GM18517 (cell line): ENCODE measurements around the gene DRG2.

ENCODE experiments used
- ATAC-seq: cut with Tn5 transposase; IDR thresholded peaks from one replicate; pipeline ENCODE4 v1.9.1; 2021; ENCODE audit warnings: mild to moderate bottlenecking, moderate library complexity; ENCODE audit not compliant: unreplicated experiment

Gene DRG2

DNA sequence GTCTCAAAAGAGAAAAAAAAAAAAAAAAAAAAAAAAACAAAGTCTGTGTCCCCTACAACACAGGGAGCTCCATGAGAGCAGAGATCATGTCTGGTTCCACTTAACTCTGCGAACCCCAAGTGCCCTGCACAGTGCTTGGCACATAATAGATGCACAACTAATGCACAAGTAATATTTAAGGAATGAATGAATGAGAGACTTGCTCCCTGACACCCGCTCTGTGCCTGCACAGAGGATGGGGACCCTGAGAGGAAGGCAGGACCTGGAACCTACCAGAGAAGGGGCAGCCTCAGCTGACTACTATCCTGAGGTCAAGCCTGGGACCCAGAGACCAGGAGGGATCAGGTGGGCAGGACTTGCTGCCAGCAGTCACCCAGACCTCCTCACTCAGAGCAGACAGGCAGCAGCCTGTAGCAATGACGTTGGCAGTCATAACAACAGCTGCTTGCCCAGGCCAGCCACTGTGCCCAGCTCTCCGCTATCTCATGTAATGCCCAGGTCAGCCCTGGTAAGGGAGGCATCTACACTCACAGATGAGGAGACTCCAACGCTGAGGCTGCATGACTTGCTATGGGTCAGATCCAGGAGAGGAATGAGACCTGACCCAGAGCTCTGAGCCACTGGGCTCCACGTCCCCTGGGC is 23.7 kb downstream of the DRG2 start:
- no peak for ATAC-seq

DNA sequence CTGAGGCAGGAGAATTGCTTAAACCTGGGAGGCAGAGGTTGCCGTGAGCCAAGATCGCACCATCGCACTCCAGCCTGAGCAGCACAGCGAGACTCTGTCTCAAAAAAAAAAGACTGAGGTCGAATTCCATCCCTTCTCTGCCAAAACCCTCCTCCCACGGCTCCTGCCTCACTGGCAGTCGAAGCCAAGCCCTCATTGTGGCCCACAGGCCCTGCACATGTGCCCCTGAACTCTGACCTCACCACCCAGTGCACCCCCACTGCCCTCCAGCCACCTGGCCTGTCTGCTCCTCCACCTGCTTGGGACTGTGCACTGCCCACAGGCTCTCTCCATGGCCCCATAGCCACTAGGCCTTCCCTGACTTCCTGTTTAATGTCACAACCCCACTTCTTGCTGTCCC is 27.8 kb downstream of the DRG2 start:
- no peak for ATAC-seq

DNA sequence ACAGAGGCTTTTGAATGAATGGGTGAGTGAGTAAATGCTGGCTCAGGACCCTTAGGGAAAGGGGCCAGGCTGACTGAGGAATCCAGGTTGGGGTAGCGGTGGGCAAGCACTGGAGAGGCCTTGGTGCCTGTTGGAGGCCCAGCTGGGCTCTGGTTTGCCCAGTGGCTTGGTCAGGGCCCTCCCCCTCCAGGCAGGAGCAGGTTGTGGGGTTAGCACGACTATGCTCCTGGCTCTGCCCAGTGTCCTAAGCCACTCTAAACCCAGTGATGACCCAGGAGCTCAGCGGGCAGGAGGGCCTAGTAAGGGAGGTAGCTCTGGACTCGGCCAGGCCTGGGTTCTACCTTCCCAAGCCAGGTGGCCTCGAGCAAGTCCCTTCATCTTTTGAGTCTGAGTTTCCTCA is 28.3 kb downstream of the DRG2 start:
- no peak for ATAC-seq

DNA sequence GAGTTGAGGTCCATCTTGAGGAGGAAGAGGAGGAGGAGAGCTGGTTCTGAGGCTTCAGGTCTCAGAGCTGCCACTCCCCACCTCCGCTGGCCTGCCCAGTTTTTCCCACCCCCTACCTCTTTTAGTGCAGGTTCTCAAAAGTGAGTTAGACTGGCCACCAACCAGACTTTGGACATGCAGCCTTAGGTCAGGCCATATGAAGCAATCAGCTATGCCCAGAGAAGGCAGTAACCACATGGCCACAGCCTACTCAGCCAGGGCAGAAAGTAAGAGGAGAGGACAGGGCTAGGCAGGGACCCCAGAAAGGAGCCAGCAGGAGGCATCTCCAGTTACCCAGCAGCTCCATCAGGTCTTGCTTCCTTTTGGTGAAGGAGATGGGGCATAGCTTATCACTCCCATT is 29.8 kb downstream of the DRG2 start:
- no peak for ATAC-seq

DNA sequence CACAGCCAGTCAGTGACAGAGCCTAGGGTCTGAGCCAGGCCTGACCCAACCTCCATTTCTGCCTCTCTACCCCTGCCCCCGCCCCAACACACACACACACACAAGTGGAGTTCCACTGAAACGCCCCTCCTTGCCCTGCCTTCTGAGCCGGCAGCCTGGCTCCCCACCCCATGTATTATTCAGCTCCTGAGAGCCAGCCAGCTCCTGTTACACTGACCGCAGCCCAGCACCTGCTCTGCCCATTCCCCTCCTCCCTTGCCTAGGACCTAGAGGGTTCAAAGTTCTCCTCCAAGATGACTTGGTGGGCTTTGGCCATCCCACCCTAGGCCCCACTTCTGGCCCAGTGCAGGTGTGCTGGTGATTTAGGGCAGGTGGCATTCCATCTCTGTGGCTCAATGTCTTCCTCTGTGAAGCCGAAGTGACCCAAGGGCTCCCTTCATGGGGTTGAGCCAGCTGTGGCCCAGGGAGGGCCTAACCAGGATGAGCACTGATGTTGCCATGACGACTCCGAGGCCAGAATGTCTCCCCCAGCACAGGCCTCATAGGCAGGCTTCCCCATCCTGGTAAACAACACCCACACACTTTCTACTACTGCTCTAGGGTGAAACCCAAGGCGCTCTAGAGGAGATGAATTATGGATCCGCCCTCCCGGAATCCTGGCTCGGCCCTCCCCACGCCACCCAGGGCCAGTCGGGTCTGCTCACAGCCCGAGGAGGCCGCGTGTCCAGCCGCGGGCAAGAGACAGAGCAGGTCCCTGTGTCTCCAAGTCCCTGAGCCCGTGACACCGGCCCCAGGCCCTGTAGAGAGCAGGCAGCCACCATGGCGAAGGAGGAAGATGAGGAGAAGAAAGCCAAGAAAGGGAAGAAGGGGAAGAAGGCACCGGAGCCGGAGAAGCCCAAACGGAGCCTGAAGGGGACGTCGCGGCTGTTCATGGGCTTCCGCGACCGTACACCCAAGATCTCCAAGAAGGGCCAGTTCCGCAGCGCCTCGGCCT is 30.5 kb downstream of the DRG2 start:
- no peak for ATAC-seq

DNA sequence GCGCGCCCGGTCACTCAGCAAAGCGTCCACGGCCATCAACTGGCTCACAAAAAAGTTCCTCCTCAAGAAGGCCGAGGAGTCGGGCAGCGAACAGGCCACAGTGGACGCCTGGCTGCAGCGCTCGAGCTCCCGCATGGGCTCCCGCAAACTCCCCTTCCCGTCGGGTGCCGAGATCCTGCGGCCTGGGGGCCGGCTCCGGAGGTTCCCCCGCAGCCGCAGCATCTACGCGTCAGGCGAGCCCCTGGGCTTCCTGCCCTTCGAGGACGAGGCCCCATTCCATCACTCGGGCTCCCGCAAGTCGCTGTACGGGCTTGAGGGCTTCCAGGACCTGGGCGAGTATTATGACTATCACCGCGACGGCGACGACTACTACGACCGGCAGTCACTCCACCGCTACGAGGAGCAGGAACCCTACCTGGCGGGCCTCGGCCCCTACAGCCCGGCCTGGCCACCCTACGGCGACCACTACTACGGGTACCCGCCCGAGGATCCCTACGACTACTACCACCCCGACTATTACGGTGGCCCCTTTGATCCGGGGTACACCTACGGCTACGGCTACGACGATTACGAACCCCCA is 31.5 kb downstream of the DRG2 start:
- ATAC-seq: no peak

DNA sequence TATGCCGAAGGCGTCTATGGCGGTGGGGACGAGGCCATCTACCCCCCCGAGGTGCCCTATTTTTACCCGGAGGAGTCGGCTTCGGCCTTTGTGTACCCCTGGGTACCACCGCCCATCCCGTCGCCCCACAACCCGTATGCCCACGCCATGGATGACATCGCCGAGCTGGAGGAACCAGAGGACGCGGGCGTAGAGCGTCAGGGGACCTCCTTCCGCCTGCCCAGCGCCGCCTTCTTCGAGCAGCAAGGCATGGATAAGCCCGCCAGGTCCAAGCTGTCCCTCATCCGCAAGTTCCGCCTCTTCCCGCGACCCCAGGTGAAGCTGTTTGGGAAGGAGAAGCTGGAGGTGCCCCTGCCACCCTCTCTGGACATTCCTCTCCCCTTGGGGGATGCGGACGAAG is 32.2 kb downstream of the DRG2 start:
- ATAC-seq: no peak

DNA sequence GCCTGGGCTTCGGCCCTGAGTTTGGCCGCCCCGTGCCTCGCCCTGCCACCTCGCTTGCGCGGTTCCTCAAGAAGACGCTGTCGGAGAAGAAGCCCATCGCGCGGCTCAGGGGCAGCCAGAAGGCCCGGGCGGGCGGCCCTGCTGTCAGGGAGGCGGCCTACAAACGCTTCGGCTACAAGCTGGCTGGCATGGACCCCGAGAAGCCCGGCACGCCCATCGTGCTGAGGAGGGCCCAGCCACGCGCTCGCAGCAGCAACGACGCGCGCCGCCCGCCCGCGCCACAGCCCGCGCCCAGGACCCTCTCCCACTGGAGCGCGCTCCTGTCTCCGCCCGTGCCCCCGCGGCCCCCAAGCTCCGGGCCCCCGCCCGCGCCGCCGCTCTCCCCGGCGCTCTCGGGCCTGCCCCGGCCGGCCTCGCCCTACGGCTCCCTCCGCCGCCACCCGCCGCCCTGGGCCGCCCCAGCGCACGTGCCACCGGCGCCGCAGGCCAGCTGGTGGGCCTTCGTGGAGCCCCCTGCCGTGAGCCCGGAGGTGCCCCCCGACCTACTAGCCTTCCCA is 32.8 kb downstream of the DRG2 start:
- no peak for ATAC-seq

DNA sequence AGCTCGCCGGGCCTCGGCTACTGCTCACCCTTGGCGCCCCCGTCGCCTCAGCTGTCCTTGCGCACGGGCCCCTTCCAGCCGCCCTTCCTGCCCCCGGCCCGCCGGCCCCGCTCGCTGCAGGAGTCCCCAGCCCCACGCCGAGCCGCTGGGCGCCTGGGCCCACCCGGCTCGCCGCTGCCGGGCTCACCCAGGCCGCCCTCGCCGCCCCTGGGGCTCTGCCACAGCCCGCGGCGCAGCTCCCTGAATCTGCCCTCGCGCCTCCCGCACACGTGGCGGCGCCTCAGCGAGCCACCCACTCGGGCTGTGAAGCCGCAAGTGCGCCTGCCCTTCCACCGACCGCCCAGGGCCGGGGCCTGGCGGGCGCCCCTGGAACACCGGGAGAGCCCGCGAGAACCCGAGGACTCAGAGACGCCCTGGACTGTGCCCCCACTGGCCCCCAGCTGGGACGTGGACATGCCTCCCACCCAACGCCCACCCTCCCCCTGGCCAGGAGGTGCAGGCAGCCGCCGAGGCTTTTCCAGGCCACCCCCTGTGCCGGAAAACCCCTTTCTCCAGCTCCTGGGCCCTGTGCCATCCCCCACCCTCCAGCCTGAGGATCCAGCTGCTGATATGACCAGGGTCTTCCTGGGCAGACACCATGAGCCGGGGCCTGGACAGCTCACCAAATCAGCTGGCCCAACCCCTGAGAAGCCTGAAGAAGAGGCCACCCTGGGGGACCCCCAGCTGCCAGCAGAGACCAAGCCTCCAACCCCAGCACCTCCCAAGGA is 33.6 kb downstream of the DRG2 start:
- no peak for ATAC-seq

DNA sequence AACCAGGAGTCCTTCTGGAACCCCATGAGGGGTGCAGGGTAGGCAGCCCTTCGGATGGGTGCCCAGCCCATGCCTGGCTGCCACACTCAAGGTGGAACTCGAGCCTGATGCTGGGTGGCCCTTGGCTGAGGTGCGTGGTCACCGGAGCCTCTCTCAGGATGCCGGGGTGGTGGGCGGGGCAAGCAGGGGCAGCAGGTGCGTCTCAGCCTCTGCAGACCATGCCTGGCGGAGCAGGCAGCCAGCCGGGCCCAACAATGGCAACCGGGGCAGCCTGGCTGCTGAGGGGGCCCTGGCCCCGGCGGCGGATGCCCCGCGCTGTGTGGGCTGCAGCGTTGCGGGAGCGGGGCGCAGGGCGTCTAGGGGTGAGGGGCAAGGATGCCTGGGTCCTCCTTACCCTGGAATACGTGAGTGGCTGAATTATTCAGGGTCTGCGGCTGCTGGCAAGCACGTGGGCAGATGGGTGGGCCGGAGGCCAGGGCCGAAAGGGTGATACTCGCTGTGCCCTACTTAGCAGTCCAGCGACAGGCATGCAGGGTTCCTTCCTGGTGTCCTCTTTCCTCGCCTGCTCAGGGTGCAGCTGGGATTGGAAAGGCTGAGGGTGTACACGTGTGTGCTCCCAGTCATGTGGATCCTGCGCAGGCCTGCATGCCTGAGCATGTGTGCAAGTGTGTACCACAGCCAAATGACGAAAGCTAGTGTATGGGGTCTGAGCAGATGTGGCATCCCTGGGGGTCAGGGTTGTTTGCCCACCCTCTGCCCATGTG is 35.4 kb downstream of the DRG2 start:
- no peak for ATAC-seq

DNA sequence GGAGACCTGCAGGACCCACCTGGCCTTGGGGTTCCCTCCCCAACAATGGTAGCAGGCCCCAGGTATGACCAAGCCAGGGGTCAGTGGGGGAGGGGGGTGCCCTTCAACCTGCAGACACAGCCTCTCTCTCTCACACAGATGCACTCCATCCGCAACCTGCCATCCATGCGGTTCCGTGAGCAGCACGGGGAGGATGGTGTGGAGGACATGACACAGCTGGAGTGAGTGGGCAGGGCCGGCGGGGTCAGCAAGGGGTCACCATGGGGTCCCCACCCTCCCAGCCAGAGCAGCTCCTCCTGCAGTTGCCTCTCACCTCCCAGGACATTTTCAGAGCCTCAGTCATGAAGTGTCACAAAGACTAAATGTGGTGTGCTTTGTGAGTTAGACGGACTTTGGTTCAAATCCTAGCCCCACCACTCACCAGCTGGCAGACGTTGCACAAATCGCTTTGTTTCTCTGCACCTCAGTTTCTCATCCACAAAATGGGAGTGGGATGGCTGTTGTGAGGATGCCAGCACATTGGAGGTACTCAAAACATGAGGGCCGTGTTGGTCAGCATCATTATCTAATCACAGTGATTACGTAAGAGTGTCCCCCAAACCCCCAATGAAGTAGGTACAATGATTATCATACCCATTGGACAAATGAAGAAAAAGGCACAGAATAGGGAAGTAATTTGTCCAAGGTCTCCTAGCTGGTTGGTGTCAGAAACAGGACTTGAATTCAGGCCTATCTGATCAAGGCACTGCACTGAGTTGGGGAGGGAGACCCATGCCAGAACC is 36.8 kb downstream of the DRG2 start:
- no peak for ATAC-seq

DNA sequence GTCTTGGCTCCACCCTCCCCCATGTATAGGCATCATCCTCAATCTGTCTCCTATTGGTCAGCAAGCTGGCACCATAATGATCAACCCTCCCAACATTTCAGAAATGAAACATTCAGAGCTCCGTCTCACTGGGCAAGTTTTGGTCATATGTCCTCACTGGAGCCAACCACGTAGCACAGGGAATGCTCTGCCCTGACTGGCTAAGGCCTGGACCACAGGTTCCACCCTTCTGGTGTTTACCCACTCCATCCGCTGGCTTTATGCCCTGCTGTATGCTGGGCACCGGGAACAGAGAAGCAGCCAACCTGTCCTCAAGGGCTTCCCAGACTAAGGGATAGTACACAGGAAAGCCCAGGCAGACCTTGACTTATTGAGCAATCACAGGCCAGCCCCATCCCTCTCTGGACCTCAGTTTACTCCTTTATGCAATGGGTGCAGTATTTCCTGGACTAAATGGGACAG is 41.3 kb downstream of the DRG2 start:
- no peak for ATAC-seq

DNA sequence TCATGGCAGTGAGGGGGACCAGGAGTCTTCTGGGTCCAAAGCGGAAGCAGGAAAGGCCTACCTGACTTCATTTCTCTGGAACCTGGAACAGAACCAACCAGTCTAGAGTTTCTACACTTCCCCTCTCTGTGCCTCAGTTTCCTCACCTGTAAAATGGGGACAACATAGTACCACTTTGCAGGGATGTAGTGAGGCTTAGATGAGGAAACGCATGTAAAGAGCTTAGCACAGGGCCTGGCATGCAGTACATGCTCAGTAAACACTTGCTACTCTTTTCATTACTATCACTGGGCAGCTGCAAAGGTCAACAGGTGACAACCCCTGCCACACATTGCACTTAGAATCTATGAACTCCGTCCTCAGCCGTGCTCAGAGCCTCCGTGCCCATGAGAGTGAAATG is 45.0 kb downstream of the DRG2 start:
- ATAC-seq: no peak

DNA sequence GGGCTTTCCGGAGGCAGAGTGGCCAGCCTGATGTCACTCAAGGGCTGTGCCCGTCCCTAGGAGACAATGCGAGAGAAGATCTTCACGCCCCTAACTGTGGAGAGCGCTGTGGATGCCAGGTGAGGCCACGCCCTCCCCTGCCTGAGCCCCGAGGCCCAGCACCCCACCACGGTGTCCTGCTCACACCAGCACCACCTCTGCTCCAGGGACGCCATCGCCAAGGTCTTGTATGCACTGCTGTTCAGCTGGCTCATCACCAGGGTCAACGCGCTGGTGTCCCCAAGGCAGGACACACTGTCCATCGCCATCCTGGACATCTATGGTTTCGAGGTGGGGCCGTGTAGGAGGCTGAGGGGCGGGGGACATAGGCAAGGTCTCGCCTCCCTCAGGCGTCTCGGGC is 48.6 kb downstream of the DRG2 start:
- no peak for ATAC-seq

DNA sequence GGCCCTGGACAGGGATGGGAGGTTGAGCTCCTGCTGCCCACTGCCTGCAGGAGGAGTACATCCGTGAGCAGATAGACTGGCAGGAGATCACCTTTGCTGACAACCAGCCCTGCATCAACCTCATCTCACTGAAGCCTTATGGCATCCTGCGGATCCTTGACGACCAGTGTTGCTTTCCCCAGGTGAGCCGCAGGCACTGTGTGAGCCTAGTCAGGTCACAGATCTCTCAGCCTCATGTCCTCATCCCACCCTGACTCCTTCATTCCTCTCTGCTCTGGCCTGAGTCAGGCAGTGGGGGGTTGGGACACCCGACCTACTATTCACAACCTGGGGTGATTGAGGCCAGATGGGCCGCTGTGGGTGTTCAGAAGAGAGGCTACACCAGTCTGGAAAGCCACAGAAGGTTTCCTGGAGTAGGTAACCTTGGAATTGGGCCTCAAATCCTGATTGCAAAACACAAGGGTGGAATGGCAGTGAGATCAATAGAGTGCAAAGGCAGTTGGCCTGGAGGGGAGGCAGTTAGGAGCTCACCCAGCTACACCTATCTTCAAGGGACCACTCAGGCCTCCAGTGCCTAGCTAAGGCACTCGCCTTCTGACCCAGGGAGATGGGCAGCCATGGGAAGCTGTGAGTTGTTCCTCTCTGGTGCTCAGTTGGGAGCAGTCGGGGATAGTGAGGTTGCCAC is 50.5 kb downstream of the DRG2 start:
- ATAC-seq: no peak

DNA sequence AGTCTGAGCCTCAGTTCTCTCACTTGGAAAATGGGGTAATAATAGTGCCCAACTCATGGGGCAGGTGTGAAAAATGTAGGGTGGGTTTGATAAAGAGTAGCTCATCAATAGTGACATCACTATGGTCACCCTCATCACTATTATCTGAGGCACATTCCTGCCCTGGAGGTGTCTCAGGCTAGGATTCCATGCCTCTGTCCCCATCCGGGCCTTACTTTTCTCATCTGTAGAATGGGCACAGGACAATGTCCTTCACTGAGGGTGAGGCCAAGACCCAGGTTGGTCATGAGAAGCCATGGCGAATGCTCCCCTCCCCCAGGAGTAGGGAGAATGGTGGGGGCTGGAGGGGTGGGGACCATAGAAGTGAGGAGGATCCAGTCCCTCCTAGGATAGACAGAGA is 51.3 kb downstream of the DRG2 start:
- ATAC-seq: no peak

DNA sequence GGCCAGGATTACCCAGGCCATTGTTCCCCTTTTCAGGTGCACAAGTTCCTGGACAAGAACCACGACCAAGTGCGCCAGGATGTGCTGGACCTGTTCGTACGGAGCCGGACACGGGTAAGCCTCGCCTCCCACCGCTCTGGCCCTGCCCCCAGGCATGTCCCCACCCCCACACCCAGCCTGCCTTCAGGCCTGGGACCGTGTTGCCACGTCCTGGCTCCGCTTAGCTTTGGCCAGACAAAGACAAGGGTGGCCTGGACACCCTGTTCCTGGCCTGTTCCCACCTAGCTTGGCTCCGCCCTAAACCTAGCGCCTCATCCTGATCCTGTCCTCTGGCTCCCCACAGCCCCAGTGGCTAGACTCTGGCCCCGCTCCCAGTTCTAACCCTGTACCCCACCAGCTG is 51.8 kb downstream of the DRG2 start:
- no peak for ATAC-seq

DNA sequence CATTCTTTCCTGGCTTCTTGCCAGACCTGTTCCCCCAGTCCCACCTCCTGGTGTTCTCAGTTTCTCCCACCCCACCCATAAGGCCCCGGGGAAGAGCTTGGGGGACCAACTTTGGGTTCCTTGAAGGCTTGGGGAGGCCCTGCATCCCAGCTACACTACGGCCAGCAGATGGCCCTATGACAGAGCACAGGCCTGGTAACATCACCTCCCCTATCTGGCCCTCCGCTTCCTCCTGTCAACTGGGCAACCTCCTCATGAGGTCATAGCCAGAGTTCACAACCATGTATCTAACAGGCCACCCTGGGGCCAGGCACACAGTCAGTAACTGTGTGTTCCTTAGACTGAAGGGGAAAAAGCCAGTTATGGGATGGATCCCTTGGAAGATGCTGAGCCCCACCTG is 52.2 kb downstream of the DRG2 start:
- no peak for ATAC-seq

DNA sequence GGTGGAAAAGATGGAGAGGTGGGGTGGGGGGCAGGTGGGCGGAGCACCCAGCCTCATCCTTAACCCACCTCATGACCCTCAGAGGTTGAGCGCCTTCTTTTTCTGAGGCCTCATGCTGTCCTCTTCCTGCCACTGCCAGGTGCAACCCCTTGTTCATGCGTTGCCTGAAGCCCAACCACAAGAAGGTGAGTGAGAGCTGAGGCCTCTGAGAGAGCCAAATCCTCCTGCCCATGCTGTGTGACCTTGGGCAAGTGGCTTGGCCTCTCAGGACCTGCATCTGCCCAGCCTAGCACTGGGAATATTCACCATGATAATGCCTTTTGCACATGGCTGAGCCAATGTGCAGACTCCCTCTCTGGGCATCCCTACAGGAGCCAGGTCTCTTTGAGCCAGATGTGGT is 52.9 kb downstream of the DRG2 start:
- no peak for ATAC-seq
